ENCODE results near the gene HCN2.

HCN2 gene

GRCh38 chr19:655691-656090 lies 66.0 kb downstream of the HCN2 start:
- H4K8ac ChIP-seq (ENCODE audit: low read length): no peak overlapping the region
- H4K91ac ChIP-seq (ENCODE audit: low read length): peak overlapping the region; percentile 11
- WGBS: 91% methylated on average over 17 of the region's 17 CpGs
- H3K9ac ChIP-seq (ENCODE audit: low read length): no peak overlapping the region
- H3K79me1 ChIP-seq (replicated peaks; ENCODE audit: low read length, poor library complexity, severe bottlenecking): peaks cover 5% of the 10 kb centered on the region
- no peak overlapping the region for H3K14ac ChIP-seq (ENCODE audit: low read length in 2 of 2)
- peaks cover 20 to 95% of the 10 kb centered on the region in 2 experiments for H3K36me3 ChIP-seq (ENCODE audit: control insufficient read depth in 1 of 2, insufficient read depth in 2 of 2, low read depth in 1 of 2, low read length in 2 of 2)
- H2BK15ac ChIP-seq (ENCODE audit: low read depth, poor library complexity, severe bottlenecking): no peak overlapping the region
- H2BK5ac ChIP-seq (ENCODE audit: low read depth, low read length, poor library complexity, severe bottlenecking): no peak overlapping the region
- no peak overlapping the region for H2AK5ac ChIP-seq (ENCODE audit: low read length, severe bottlenecking)
- no peak overlapping the region for H3K18ac ChIP-seq (ENCODE audit: low read depth in 1 of 2, low read length in 2 of 2)
- H3K23ac ChIP-seq (ENCODE audit: low read length in 2 of 2): no peak overlapping the region
- H3K4me3 ChIP-seq (ENCODE audit: insufficient read depth in 1 of 2, low read depth in 1 of 2, low read length in 2 of 2): no peak overlapping the region
- no peak overlapping the region for H3K4ac ChIP-seq (ENCODE audit: low read depth in 1 of 2, low read length in 2 of 2)
- H2BK120ac ChIP-seq (ENCODE audit: low read depth, low read length): no peak overlapping the region
- no peaks in the 10 kb centered on the region for H3K9me3 ChIP-seq (ENCODE audit: control insufficient read depth, low read length)
- no peak for DNase-seq
- H2AFZ ChIP-seq (ENCODE audit: low read depth, low read length): no peak overlapping the region
- no peak overlapping the region for H3K27ac ChIP-seq (ENCODE audit: low read length, poor library complexity, severe bottlenecking)
- no peak overlapping the region for H2BK12ac ChIP-seq (ENCODE audit: low read length in 2 of 2)
- H3K27me3 ChIP-seq (ENCODE audit: control insufficient read depth in 1 of 2, insufficient read depth in 1 of 2, low read length in 2 of 2): no peaks in the 10 kb centered on the region
- peaks cover 35% of the 10 kb centered on the region for H3K4me1 ChIP-seq (ENCODE audit: control insufficient read depth, insufficient read depth, low read depth, low read length)
- H3K4me2 ChIP-seq (ENCODE audit: low read length, poor library complexity, severe bottlenecking): no peak overlapping the region

- WGBS: 95% methylated on average over 43 of the region's 43 CpGs
- peak overlapping the region in 1 of 2 experiments; percentile 28 for H3K14ac ChIP-seq (ENCODE audit: low read length in 2 of 2)
Observed at GRCh38 chr19:656751-657559, 67.3 kb downstream of the HCN2 start.

GRCh38 chr19:657611-658010 lies 67.9 kb downstream of the HCN2 start:
- no peaks in the 10 kb centered on the region for H3K27me3 ChIP-seq (ENCODE audit: control insufficient read depth in 1 of 2, insufficient read depth in 1 of 2, low read length in 2 of 2)

More at GRCh38 chr19:656751-657559, 67.3 kb downstream of the HCN2 start:
- no peak overlapping the region for H2AK5ac ChIP-seq (ENCODE audit: low read length, severe bottlenecking)
- no peaks in the 10 kb centered on the region for H3K9me3 ChIP-seq (ENCODE audit: control insufficient read depth, low read length)
- H3K18ac ChIP-seq (ENCODE audit: low read depth in 1 of 2, low read length in 2 of 2): no peak overlapping the region
- H3K4ac ChIP-seq (ENCODE audit: low read depth in 1 of 2, low read length in 2 of 2): no peak overlapping the region
- no peak overlapping the region for H4K91ac ChIP-seq (ENCODE audit: low read length)
- DNase-seq: no peak
- H3K9ac ChIP-seq (ENCODE audit: low read length): no peak overlapping the region
- H3K4me1 ChIP-seq (ENCODE audit: control insufficient read depth, insufficient read depth, low read depth, low read length): peaks cover 48% of the 10 kb centered on the region
- no peak overlapping the region for H3K4me2 ChIP-seq (ENCODE audit: low read length, poor library complexity, severe bottlenecking)
- H3K79me1 ChIP-seq (replicated peaks; ENCODE audit: low read length, poor library complexity, severe bottlenecking): peaks cover 3% of the 10 kb centered on the region
- no peak overlapping the region for H2BK15ac ChIP-seq (ENCODE audit: low read depth, poor library complexity, severe bottlenecking)
- H2BK120ac ChIP-seq (ENCODE audit: low read depth, low read length): no peak overlapping the region
- no peak overlapping the region for H2AFZ ChIP-seq (ENCODE audit: low read depth, low read length)
- H3K36me3 ChIP-seq (ENCODE audit: control insufficient read depth in 1 of 2, insufficient read depth in 2 of 2, low read depth in 1 of 2, low read length in 2 of 2): peaks cover 10 to 88% of the 10 kb centered on the region in 2 experiments
- no peak overlapping the region for H3K27ac ChIP-seq (ENCODE audit: low read length, poor library complexity, severe bottlenecking)
- H4K8ac ChIP-seq (ENCODE audit: low read length): no peak overlapping the region
- H3K4me3 ChIP-seq (ENCODE audit: insufficient read depth in 1 of 2, low read depth in 1 of 2, low read length in 2 of 2): no peak overlapping the region
- no peak overlapping the region for H3K23ac ChIP-seq (ENCODE audit: low read length in 2 of 2)
- no peaks in the 10 kb centered on the region for H3K27me3 ChIP-seq (ENCODE audit: control insufficient read depth in 1 of 2, insufficient read depth in 1 of 2, low read length in 2 of 2)
- no peak overlapping the region for H2BK5ac ChIP-seq (ENCODE audit: low read depth, low read length, poor library complexity, severe bottlenecking)
- H2BK12ac ChIP-seq (ENCODE audit: low read length in 2 of 2): no peak overlapping the region

GRCh38 chr19:658059-658839 lies 68.6 kb downstream of the HCN2 start:
- Histone ChIP-seq H2BK12ac (ENCODE audit: low read length in 2 of 2) (no peak overlapping the region), H3K4me1 (ENCODE audit: control insufficient read depth, insufficient read depth, low read depth, low read length) (peaks cover 48% of the 10 kb centered on the region), H3K4me3 (ENCODE audit: insufficient read depth in 1 of 2, low read depth in 1 of 2, low read length in 2 of 2) (no peak overlapping the region), H3K27ac (ENCODE audit: low read length, poor library complexity, severe bottlenecking) (no peak overlapping the region), H2AFZ (ENCODE audit: low read depth, low read length) (no peak overlapping the region), H4K91ac (ENCODE audit: low read length) (no peak overlapping the region), H3K14ac (ENCODE audit: low read length in 2 of 2) (no peak overlapping the region), H3K9ac (ENCODE audit: low read length) (no peak overlapping the region), H2AK5ac (ENCODE audit: low read length, severe bottlenecking) (no peak overlapping the region), H3K18ac (ENCODE audit: low read depth in 1 of 2, low read length in 2 of 2) (no peak overlapping the region), H3K4me2 (ENCODE audit: low read length, poor library complexity, severe bottlenecking) (no peak overlapping the region), H2BK5ac (ENCODE audit: low read depth, low read length, poor library complexity, severe bottlenecking) (no peak overlapping the region), H3K23ac (ENCODE audit: low read length in 2 of 2) (no peak overlapping the region), H3K27me3 (ENCODE audit: control insufficient read depth in 1 of 2, insufficient read depth in 1 of 2, low read length in 2 of 2) (no peaks in the 10 kb centered on the region), H3K9me3 (ENCODE audit: control insufficient read depth, low read length) (no peaks in the 10 kb centered on the region), H2BK120ac (ENCODE audit: low read depth, low read length) (no peak overlapping the region), H2BK15ac (ENCODE audit: low read depth, poor library complexity, severe bottlenecking) (no peak overlapping the region), H3K79me1 (replicated peaks; ENCODE audit: low read length, poor library complexity, severe bottlenecking) (no peaks in the 10 kb centered on the region), H3K4ac (ENCODE audit: low read depth in 1 of 2, low read length in 2 of 2) (no peak overlapping the region), H4K8ac (ENCODE audit: low read length) (peak overlapping the region; percentile 35), H3K36me3 (ENCODE audit: control insufficient read depth in 1 of 2, insufficient read depth in 2 of 2, low read depth in 1 of 2, low read length in 2 of 2) (peaks cover 9 to 75% of the 10 kb centered on the region in 2 experiments)
- 96% methylated on average over 33 of the region's 33 CpGs for WGBS
- DNase-seq: no peak

More at GRCh38 chr19:657611-658010, 67.9 kb downstream of the HCN2 start:
- Histone ChIP-seq H3K4ac (ENCODE audit: low read depth in 1 of 2, low read length in 2 of 2) (no peak overlapping the region), H2BK120ac (ENCODE audit: low read depth, low read length) (no peak overlapping the region), H3K27ac (ENCODE audit: low read length, poor library complexity, severe bottlenecking) (no peak overlapping the region), H3K36me3 (ENCODE audit: control insufficient read depth in 1 of 2, insufficient read depth in 2 of 2, low read depth in 1 of 2, low read length in 2 of 2) (peaks cover 10 to 82% of the 10 kb centered on the region in 2 experiments), H3K4me1 (ENCODE audit: control insufficient read depth, insufficient read depth, low read depth, low read length) (peaks cover 48% of the 10 kb centered on the region), H3K79me1 (replicated peaks; ENCODE audit: low read length, poor library complexity, severe bottlenecking) (no peaks in the 10 kb centered on the region), H4K8ac (ENCODE audit: low read length) (no peak overlapping the region), H3K14ac (ENCODE audit: low read length in 2 of 2) (no peak overlapping the region), H2BK15ac (ENCODE audit: low read depth, poor library complexity, severe bottlenecking) (no peak overlapping the region), H2BK12ac (ENCODE audit: low read length in 2 of 2) (no peak overlapping the region), H3K23ac (ENCODE audit: low read length in 2 of 2) (no peak overlapping the region), H4K91ac (ENCODE audit: low read length) (no peak overlapping the region), H3K18ac (ENCODE audit: low read depth in 1 of 2, low read length in 2 of 2) (no peak overlapping the region), H3K4me3 (ENCODE audit: insufficient read depth in 1 of 2, low read depth in 1 of 2, low read length in 2 of 2) (no peak overlapping the region), H2AFZ (ENCODE audit: low read depth, low read length) (no peak overlapping the region), H3K9me3 (ENCODE audit: control insufficient read depth, low read length) (no peaks in the 10 kb centered on the region), H3K4me2 (ENCODE audit: low read length, poor library complexity, severe bottlenecking) (no peak overlapping the region), H2BK5ac (ENCODE audit: low read depth, low read length, poor library complexity, severe bottlenecking) (no peak overlapping the region), H2AK5ac (ENCODE audit: low read length, severe bottlenecking) (no peak overlapping the region), H3K9ac (ENCODE audit: low read length) (no peak overlapping the region)
- 93% methylated on average over 19 of the region's 19 CpGs for WGBS
- no peak for DNase-seq

Measured in mesenchymal stem cell (in vitro differentiated cells and primary cell).